Measurements from ENCODE around the gene S100Z.

DNA sequence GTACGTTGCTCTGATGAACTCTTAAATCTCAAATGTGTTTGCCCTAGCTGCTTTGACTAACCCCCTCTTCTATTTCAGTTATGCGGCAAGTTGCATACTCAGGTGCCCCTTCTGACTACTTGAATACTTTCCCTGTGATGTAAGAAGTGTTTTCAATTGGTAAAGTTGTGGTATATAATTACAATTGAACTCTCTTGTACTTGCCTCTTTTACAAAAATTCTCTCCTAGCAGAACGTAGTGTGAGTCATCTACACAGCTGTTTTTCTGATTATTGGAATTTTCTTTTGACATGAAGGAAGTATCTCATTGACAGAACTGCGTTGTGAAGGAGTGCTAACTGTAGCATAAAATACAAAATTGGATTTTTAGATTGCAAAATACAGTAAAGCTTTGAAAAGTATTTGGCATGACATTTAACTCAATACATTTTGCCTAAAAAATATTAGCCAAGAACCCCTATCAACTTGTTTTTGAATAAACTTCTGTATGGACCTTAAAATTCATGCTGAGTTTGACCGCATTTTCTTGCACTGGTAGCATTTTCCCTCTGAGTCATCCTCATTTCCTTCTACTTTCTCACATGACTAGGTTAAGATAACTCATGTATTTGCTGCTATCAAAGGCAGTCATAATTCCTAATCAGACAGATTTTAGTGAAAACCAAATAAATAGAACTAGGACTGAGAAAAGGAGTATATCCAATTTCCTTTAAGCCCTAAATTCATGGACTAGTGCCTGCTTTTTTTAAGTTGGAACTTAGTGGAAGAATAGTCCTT lies 109.4 kb downstream of the S100Z start:
- TF ChIP-seq, protein P1, sequence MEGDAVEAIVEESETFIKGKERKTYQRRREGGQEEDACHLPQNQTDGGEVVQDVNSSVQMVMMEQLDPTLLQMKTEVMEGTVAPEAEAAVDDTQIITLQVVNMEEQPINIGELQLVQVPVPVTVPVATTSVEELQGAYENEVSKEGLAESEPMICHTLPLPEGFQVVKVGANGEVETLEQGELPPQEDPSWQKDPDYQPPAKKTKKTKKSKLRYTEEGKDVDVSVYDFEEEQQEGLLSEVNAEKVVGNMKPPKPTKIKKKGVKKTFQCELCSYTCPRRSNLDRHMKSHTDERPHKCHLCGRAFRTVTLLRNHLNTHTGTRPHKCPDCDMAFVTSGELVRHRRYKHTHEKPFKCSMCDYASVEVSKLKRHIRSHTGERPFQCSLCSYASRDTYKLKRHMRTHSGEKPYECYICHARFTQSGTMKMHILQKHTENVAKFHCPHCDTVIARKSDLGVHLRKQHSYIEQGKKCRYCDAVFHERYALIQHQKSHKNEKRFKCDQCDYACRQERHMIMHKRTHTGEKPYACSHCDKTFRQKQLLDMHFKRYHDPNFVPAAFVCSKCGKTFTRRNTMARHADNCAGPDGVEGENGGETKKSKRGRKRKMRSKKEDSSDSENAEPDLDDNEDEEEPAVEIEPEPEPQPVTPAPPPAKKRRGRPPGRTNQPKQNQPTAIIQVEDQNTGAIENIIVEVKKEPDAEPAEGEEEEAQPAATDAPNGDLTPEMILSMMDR (IDR thresholded peaks at IDR 0.05 in 4 of 5, conservative IDR thresholded peaks at IDR 0.05 in 1 of 5), result no peak
- no peak for TF ChIP-seq POLR2A (IDR thresholded peaks at IDR 0.05)

All from gastrocnemius medialis (tissue), 4 donors.